ENCODE measurements around the gene YDJC.
"Not testable (repeated sequence)": the region's sequence is repeated elsewhere in the genome, so short reads cannot be mapped to it uniquely, and the experiment has no call there.

Gene YDJC

GRCh38 chr22:21621025-21621424 is 8.8 kb downstream of the YDJC start:
- no peak for DNase-seq (ENCODE audit: low spot score)
- no peak for TF ChIP-seq CTCF (IDR thresholded peaks at IDR 0.05; ENCODE audit: extremely low read depth, insufficient read depth, missing control alignments)
- in situ Hi-C loops (cut with MboI; ENCODE audit: low pct_unique_long_range_greater_than_20kb, low sequenced_read_pairs, unreplicated experiment) = no loop called here

GRCh38 chr22:21617337-21617736 is 12.5 kb downstream of the YDJC start:
- in situ Hi-C loops (cut with MboI; ENCODE audit: low pct_unique_long_range_greater_than_20kb, low sequenced_read_pairs, unreplicated experiment); DNase-seq (ENCODE audit: low spot score): not testable (repeated sequence)

- DNase-seq (ENCODE audit: low spot score) = no peak
- in situ Hi-C loops (cut with MboI; ENCODE audit: low pct_unique_long_range_greater_than_20kb, low sequenced_read_pairs, unreplicated experiment) = no loop called here
Observed at GRCh38 chr22:21615731-21616130, 14.1 kb downstream of the YDJC start.

GRCh38 chr22:21613553-21614233 is 16.1 kb downstream of the YDJC start:
- no peak for TF ChIP-seq CTCF (IDR thresholded peaks at IDR 0.05; ENCODE audit: extremely low read depth, insufficient read depth, missing control alignments)
- no peak for DNase-seq (ENCODE audit: low spot score)
- in situ Hi-C loops (cut with MboI; ENCODE audit: low pct_unique_long_range_greater_than_20kb, low sequenced_read_pairs, unreplicated experiment) = no loop called here

More at GRCh38 chr22:21615731-21616130, 14.1 kb downstream of the YDJC start:
- no peak for TF ChIP-seq CTCF (IDR thresholded peaks at IDR 0.05; ENCODE audit: extremely low read depth, insufficient read depth, missing control alignments)

- no peak for TF ChIP-seq CTCF (IDR thresholded peaks at IDR 0.05; ENCODE audit: extremely low read depth, insufficient read depth, missing control alignments)
- in situ Hi-C loops (cut with MboI; ENCODE audit: low pct_unique_long_range_greater_than_20kb, low sequenced_read_pairs, unreplicated experiment) = no loop called here
- no peak for DNase-seq (ENCODE audit: low spot score)
Observed at GRCh38 chr22:21612858-21613257, 17.0 kb downstream of the YDJC start.

- DNase-seq (ENCODE audit: low spot score) = no peak
- TF ChIP-seq CTCF (IDR thresholded peaks at IDR 0.05; ENCODE audit: extremely low read depth, insufficient read depth, missing control alignments) = no peak
- in situ Hi-C loops (cut with MboI; ENCODE audit: low pct_unique_long_range_greater_than_20kb, low sequenced_read_pairs, unreplicated experiment) = no loop called here
Observed at GRCh38 chr22:21611210-21611977, 18.4 kb downstream of the YDJC start.

DNA sequence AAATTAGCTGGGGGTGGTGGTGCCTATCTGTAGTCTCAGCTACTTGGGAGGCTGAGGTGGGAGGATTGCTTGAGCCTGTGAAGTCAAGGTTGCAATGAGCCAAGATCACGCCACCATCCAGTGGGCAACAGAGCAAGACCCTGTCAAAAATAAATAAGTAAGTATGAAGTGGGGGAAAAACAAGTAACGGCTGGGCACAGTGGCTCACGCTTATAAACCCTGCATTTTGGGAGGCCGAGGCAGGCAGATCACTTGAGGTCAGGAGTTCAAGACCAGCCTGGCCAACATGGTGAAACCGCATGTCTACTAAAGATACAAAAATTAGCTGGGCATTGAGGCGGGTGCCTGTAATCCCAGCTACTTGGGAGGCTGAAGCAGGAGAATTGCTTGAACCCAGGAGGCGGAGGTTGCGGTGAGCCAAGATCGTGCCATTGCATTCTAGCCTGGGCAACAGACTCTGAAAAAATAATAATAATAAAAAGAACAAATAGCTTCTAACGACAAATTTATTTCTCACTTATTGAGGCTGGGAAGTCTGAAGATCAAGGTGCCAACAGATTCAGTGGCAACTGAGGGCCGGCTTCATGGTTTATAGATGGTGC is 20.2 kb downstream of the YDJC start:
- DNase-seq (ENCODE audit: low spot score); in situ Hi-C loops (cut with MboI; ENCODE audit: low pct_unique_long_range_greater_than_20kb, low sequenced_read_pairs, unreplicated experiment): not testable (repeated sequence)

Data from GM13977 (cell line).